Activated naive CD4-positive, alpha-beta T cell treated with anti-CD3 and anti-CD28 coated beads, Interleukin-2, amount 50 U/mL, for 24 hours (primary cell): ENCODE measurements around the gene ADAMTS2.

Experiments used
- H3K27ac Mint-ChIP-seq: one replicate; pipeline ENCODE4 v1.8.0; 2021; ENCODE audit warnings: mild to moderate bottlenecking, mixed read lengths
- H3K27me3 Mint-ChIP-seq: one replicate; pipeline ENCODE4 v1.8.0; 2021; ENCODE audit warnings: mixed read lengths
- H3K36me3 Mint-ChIP-seq: one replicate; pipeline ENCODE4 v1.8.0; 2021; ENCODE audit warnings: mixed read lengths
- H3K4me1 Mint-ChIP-seq: one replicate; pipeline ENCODE4 v1.8.0; 2021; ENCODE audit warnings: mixed read lengths
- H3K4me3 Mint-ChIP-seq: one replicate; pipeline ENCODE4 v1.8.0; 2021; ENCODE audit warnings: mild to moderate bottlenecking, mixed read lengths
- H3K9me3 Mint-ChIP-seq: one replicate; pipeline ENCODE4 v1.8.0; 2021; ENCODE audit warnings: mixed read lengths

Gene ADAMTS2

DNA sequence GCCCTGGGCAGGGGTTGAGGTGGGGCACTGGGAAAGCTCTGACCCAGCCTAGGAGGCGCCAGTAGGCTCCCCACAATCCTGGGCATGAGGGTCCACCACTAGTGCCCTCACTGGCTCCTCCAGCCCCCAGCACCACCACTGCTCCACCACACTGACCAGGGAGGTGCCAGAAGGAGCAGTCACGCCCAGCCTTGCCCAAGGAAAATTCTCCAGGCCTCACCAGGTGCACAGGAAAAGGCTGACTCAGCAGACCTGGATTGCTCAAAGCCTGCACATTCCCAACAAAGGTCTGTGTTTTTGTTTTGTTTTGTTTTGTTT is 222.2 kb downstream of the ADAMTS2 start:
- Mint-ChIP-seq H3K27me3 (no peaks in the 10 kb centered on the region), H3K9me3 (no peaks in the 10 kb centered on the region), H3K4me3 (no peak overlapping the region), H3K36me3 (no peaks in the 10 kb centered on the region), H3K4me1 (no peaks in the 10 kb centered on the region), H3K27ac (no peak overlapping the region)

GRCh38 chr5:179122411-179123108 is 222.7 kb downstream of the ADAMTS2 start:
- Mint-ChIP-seq H3K4me1 (no peaks in the 10 kb centered on the region), H3K9me3 (no peaks in the 10 kb centered on the region), H3K4me3 (no peak overlapping the region), H3K27ac (no peak overlapping the region), H3K27me3 (no peaks in the 10 kb centered on the region), H3K36me3 (no peaks in the 10 kb centered on the region)

- H3K9me3 Mint-ChIP-seq = no peaks in the 10 kb centered on the region
- no peak overlapping the region for H3K4me3 Mint-ChIP-seq
- no peak overlapping the region for H3K27ac Mint-ChIP-seq
- no peaks in the 10 kb centered on the region for H3K4me1 Mint-ChIP-seq
- H3K27me3 Mint-ChIP-seq = no peaks in the 10 kb centered on the region
- no peaks in the 10 kb centered on the region for H3K36me3 Mint-ChIP-seq
Measured at GRCh38 chr5:179121667-179122111, 223.6 kb downstream of the ADAMTS2 start.

DNA sequence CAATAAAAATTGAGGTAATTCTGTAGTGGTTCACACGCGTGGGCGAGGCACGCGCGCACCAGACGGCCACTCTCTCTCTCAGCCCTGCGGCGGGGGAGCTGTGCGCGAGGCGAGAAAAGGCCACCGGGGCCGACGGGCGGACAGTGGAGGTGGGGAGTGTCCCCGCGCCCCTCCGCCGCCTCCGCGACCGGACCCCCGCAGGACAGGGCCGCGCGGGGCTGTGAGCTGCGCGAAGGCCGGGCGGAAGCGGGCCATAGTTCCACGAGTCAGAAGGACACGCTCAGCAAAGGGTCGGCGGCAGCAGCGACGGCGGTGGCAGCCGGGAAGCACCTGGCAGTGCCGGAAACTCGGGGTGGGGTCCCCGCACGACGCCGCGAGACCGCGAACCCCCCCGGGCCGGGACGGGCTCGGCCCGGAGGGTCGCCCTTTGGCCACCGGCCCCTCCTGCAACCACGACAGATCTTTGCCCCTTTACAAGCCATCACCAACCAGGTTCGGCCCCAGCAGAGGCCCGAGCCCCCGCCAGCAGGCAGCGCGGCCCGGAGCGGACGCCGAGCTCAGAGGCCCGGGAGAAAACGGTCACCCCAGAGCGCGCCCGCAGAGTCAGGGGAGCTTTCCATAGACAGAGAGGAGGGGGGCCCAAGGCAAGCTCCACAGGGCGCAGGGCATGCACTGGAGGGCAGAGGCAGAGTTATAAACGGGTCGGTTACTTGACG is 224.2 kb downstream of the ADAMTS2 start:
- Mint-ChIP-seq H3K36me3 (no peaks in the 10 kb centered on the region), H3K4me1 (no peaks in the 10 kb centered on the region), H3K27ac (no peak overlapping the region), H3K9me3 (no peaks in the 10 kb centered on the region), H3K4me3 (no peak overlapping the region), H3K27me3 (no peaks in the 10 kb centered on the region)

- Mint-ChIP-seq H3K36me3 (no peaks in the 10 kb centered on the region), H3K4me1 (no peaks in the 10 kb centered on the region), H3K27me3 (no peaks in the 10 kb centered on the region), H3K9me3 (no peaks in the 10 kb centered on the region), H3K27ac (no peak overlapping the region), H3K4me3 (no peak overlapping the region)
Measured at GRCh38 chr5:179120421-179120861, 224.8 kb downstream of the ADAMTS2 start.

GRCh38 chr5:179119415-179120170 is 225.7 kb downstream of the ADAMTS2 start:
- peaks cover 3% of the 10 kb centered on the region for H3K36me3 Mint-ChIP-seq
- H3K4me1 Mint-ChIP-seq = no peaks in the 10 kb centered on the region
- no peak overlapping the region for H3K27ac Mint-ChIP-seq
- H3K9me3 Mint-ChIP-seq = peaks cover 7% of the 10 kb centered on the region
- no peak overlapping the region for H3K4me3 Mint-ChIP-seq
- no peaks in the 10 kb centered on the region for H3K27me3 Mint-ChIP-seq

GRCh38 chr5:179118756-179119414 is 226.4 kb downstream of the ADAMTS2 start:
- H3K4me1 Mint-ChIP-seq = no peaks in the 10 kb centered on the region
- H3K36me3 Mint-ChIP-seq = peaks cover 5% of the 10 kb centered on the region
- no peak overlapping the region for H3K4me3 Mint-ChIP-seq
- H3K27me3 Mint-ChIP-seq = no peaks in the 10 kb centered on the region
- H3K27ac Mint-ChIP-seq = no peak overlapping the region
- H3K9me3 Mint-ChIP-seq = peaks cover 10% of the 10 kb centered on the region

DNA sequence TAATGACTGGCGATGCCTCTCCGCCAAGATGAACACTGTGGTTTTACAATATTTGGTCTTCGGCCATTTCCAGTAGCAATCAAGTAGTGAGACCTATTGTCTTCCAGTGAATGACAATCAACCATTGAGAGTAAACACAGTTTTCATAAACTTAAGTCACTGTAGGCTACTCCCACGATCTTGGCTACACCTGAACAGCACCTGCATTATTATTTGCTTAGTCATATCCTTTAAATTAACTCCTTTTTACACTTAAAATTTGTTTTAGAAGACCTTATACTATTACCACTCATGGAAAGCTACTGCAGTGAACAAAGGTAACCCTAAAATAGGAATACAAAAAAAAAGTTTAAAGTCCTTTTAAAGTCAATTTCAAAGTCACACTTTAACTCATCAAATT is 226.9 kb downstream of the ADAMTS2 start:
- peaks cover 14% of the 10 kb centered on the region for H3K9me3 Mint-ChIP-seq
- H3K4me1 Mint-ChIP-seq = no peaks in the 10 kb centered on the region
- peaks cover 5% of the 10 kb centered on the region for H3K36me3 Mint-ChIP-seq
- no peak overlapping the region for H3K27ac Mint-ChIP-seq
- no peaks in the 10 kb centered on the region for H3K27me3 Mint-ChIP-seq
- H3K4me3 Mint-ChIP-seq = no peak overlapping the region

DNA sequence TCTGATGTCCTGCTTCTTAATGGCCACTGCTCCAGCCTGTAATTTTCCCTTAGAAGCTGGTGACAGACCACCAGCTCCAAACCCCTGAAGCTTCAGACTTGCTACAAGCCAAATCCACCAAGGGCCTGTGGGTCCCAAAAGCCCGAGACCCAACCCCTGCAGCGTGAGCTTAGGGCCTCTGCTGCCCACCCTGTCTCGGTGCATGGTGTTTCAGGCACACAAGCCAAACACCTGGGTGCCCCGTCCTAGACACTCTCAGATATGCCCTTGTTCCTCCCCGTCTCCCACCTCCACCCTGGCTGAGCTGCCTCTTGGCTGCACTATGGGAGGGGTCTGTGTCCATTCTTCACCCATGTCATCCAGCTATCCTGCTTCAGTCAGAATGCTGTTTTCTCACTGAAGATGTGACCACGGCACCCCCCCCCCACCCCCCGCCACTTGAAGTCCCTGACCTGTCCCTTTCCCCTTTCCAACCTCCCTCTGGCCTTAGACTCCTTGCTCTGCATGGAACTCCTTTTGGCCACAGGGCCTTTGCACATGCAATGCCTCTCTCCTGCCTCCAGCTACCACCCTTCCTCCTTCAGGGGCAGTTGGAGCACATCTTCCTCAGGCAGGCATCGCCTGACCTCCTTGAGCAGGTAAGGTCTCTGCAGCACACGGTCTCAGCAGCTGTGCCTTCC is 229.3 kb downstream of the ADAMTS2 start:
- Mint-ChIP-seq H3K36me3 (peaks cover 5% of the 10 kb centered on the region), H3K9me3 (peaks cover 14% of the 10 kb centered on the region), H3K27ac (no peak overlapping the region), H3K27me3 (no peaks in the 10 kb centered on the region), H3K4me1 (no peaks in the 10 kb centered on the region), H3K4me3 (no peak overlapping the region)

DNA sequence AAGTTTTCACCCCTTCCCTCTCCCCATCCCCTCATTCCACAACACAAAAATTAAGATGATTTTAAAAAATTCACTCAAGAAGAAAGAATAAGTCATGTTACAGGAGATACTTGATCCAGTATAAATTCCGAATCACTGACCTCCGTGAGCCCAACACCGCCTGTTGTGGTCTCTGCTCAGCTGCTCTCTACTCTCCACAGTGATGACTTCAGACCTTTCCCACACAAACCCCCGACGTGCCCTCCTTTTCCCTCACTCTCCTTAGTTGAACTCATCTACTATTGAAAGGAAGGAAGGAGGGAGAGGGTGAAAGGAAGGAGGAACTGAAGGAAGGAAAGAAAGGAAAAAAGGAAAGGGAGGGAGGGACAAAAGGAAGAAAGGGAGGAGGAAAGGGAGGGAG is 230.0 kb downstream of the ADAMTS2 start:
- Mint-ChIP-seq H3K4me1 (no peaks in the 10 kb centered on the region), H3K4me3 (no peak overlapping the region), H3K9me3 (peaks cover 14% of the 10 kb centered on the region), H3K27me3 (no peaks in the 10 kb centered on the region), H3K27ac (no peak overlapping the region), H3K36me3 (peaks cover 5% of the 10 kb centered on the region)

DNA sequence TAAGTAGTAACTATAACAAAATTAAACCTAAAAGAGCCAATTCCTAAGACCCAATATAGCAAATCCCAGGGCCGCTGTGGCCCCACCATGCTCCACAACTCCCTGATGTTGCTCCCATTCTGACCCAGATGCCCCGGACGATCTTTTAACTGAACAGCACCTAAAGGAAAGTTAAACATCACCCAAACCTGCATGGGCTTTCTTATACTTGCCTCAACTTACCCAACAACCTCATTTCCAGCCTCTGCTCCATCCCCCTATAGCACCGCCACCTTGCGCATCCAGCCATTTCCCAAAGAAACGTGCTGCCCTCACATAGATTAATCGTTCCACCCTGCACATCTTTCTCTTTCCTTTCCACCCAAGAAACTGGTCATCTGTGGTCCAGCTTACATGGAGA is 230.5 kb downstream of the ADAMTS2 start:
- Mint-ChIP-seq H3K4me3 (no peak overlapping the region), H3K36me3 (peaks cover 5% of the 10 kb centered on the region), H3K9me3 (peaks cover 14% of the 10 kb centered on the region), H3K27me3 (no peaks in the 10 kb centered on the region), H3K4me1 (no peaks in the 10 kb centered on the region), H3K27ac (no peak overlapping the region)

GRCh38 chr5:179113945-179114641 is 231.2 kb downstream of the ADAMTS2 start:
- peaks cover 5% of the 10 kb centered on the region for H3K36me3 Mint-ChIP-seq
- H3K4me1 Mint-ChIP-seq = no peaks in the 10 kb centered on the region
- no peak overlapping the region for H3K4me3 Mint-ChIP-seq
- H3K9me3 Mint-ChIP-seq = peaks cover 14% of the 10 kb centered on the region
- no peaks in the 10 kb centered on the region for H3K27me3 Mint-ChIP-seq
- H3K27ac Mint-ChIP-seq = no peak overlapping the region

GRCh38 chr5:179113143-179113530 is 232.1 kb downstream of the ADAMTS2 start:
- Mint-ChIP-seq H3K9me3 (peaks cover 14% of the 10 kb centered on the region), H3K27ac (peak overlapping the region; percentile 11), H3K27me3 (no peaks in the 10 kb centered on the region), H3K36me3 (peaks cover 5% of the 10 kb centered on the region), H3K4me3 (no peak overlapping the region), H3K4me1 (no peaks in the 10 kb centered on the region)

GRCh38 chr5:179112469-179113142 is 232.7 kb downstream of the ADAMTS2 start:
- peaks cover 17% of the 10 kb centered on the region for H3K9me3 Mint-ChIP-seq
- no peak overlapping the region for H3K4me3 Mint-ChIP-seq
- H3K27ac Mint-ChIP-seq = no peak overlapping the region
- H3K36me3 Mint-ChIP-seq = peaks cover 5% of the 10 kb centered on the region
- H3K4me1 Mint-ChIP-seq = no peaks in the 10 kb centered on the region
- no peaks in the 10 kb centered on the region for H3K27me3 Mint-ChIP-seq
